HEK293T (cell line): Measurements from ENCODE around the gene TLK1.

Source experiments
- CTBP1 ChIP-seq: fragments of 450-650 bp; IDR thresholded peaks from 2 replicates; pipeline ENCODE4 v1.6.1; 2016; ENCODE audit warnings: borderline replicate concordance
- LEF1 ChIP-seq: fragments of 450-650 bp; IDR thresholded peaks from 2 replicates; pipeline ENCODE4 v1.6.1; 2017; ENCODE audit warnings: mild to moderate bottlenecking, borderline replicate concordance

DNA sequence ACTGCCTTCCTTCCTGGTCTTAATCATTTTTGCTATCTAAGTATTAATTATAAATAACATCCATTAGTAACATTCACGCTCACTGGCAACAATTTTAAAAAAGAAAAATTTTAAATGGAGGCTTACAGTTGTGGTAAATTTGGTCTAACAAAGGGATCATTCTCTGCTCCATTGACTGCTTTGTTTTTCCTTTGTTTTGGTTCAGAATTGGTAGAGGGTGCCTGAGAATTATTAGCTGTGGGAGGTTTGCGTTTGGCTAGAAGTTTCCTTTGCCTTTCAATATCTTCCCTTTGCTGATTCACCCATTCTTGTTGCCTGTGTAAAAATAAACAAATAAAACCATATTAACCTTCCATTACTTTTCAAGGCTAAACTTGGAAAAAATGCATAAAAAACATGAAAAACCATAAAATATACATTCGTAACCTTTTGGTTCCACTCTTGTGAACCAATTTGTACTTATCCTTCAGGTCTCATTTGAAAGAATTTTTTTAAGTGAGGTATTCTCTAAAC, 114.6 kb downstream of the TLK1 start:
- no peak for TF ChIP-seq LEF1
- no peak for TF ChIP-seq CTBP1
